Vagina (tissue), 2 donors: ENCODE results near the gene SPOCD1. TPM values are rescaled to one million over a fixed set of nuclear protein-coding genes. Genes with fewer than 3 reads are reported as not detected.

Source experiments
- DNase-seq, 2 donors: peaks; one replicate each; pipeline ENCODE4 v3.0.0-alpha.2; 2017; ENCODE audit errors: extremely low spot score in 2 of 2
- H3K27ac ChIP-seq: fragments of 200-600 bp; sonication (generic); one replicate; pipeline ENCODE4 v1.5.1; 2019
- H3K27me3 ChIP-seq: fragments of 200-600 bp; sonication (generic); one replicate; pipeline ENCODE4 v1.5.1; 2019
- H3K36me3 ChIP-seq, 2 donors: fragments of 200-600 bp; sonication (generic); one replicate each; pipeline ENCODE4 v1.5.1; 2017 to 2019
- H3K4me1 ChIP-seq: fragments of 200-600 bp; sonication (generic); one replicate; pipeline ENCODE4 v1.5.1; 2019
- H3K4me3 ChIP-seq, 2 donors: fragments of 200-600 bp; sonication (generic); 1 replicate in 1 of 2; 2 replicates in 1 of 2; pipeline ENCODE4 v1.5.1; 2016 to 2019
- H3K9me3 ChIP-seq: fragments of 200-600 bp; sonication (generic); one replicate; pipeline ENCODE4 v1.5.1; 2019
- CTCF ChIP-seq, 3 experiments: fragments of 450-650 bp in 2 of 3; fragments of 200-600 bp in 1 of 3; sonication (generic) in 1 of 3; IDR thresholded peaks; one replicate each; pipeline ENCODE4 v1.5.1; 2017 to 2019; ENCODE audit warnings: antibody characterized with exemption in 3 of 3, mild to moderate bottlenecking in 2 of 3, moderate library complexity in 2 of 3
- POLR2A ChIP-seq, 2 donors: fragments of 450-650 bp; IDR thresholded peaks; one replicate each; pipeline ENCODE4 v1.6.1; 2017; ENCODE audit warnings: antibody characterized with exemption in 2 of 2, mild to moderate bottlenecking in 2 of 2, moderate library complexity in 2 of 2
- POLR2AphosphoS5 ChIP-seq, 2 donors: sonication (generic); formaldehyde crosslinking; IDR thresholded peaks; one replicate each; pipeline ENCODE4 v1.9.0; 2017; ENCODE audit warnings: antibody characterized with exemption in 2 of 2, mild to moderate bottlenecking in 2 of 2, low read depth in 1 of 2; ENCODE audit not compliant: insufficient read depth in 1 of 2
- intact Hi-C: fragments of 100-400 bp; cut with DNase I; formaldehyde crosslinking; loops from one replicate; pipeline ENCODE4 v1.15.1; 2023
- total RNA-seq: library from RNA; depleted of rRNA; stranded (reverse); fragments of >200 nt; gene quantifications from one replicate; pipeline ENCODE4 v1.2.3, GENCODE V29; 2016

The SPOCD1 gene
- total RNA-seq, 1 donor from 2014 or later, result 4.2 TPM

GRCh38 chr1:31790641-31791091, 25.2 kb downstream of the SPOCD1 start:
- no peaks in the 10 kb centered on the region for H3K9me3 ChIP-seq
- H3K36me3 ChIP-seq, result no peaks in the 10 kb centered on the region
- H3K4me3 ChIP-seq, result no peak overlapping the region
- peaks cover 19% of the 10 kb centered on the region for H3K4me1 ChIP-seq
- H3K27me3 ChIP-seq, result no peaks in the 10 kb centered on the region
- no peak for TF ChIP-seq CTCF (IDR thresholded peaks at IDR 0.05)
- TF ChIP-seq POLR2AphosphoS5 (IDR thresholded peaks at IDR 0.05; ENCODE audit: insufficient read depth in 1 of 2, low read depth in 1 of 2), result no peak
- no peak for DNase-seq
- intact Hi-C loops, result no loop called here
- no peak overlapping the region for H3K27ac ChIP-seq

GRCh38 chr1:31790140-31790539, 25.7 kb downstream of the SPOCD1 start:
- no peak for TF ChIP-seq POLR2A (IDR thresholded peaks at IDR 0.05)
- TF ChIP-seq POLR2AphosphoS5 (IDR thresholded peaks at IDR 0.05; ENCODE audit: insufficient read depth in 1 of 2, low read depth in 1 of 2), result no peak
- no peak for TF ChIP-seq CTCF (IDR thresholded peaks at IDR 0.05)
- no peaks in the 10 kb centered on the region for H3K27me3 ChIP-seq
- H3K27ac ChIP-seq, result no peak overlapping the region
- DNase-seq, result no peak
- H3K9me3 ChIP-seq, result no peaks in the 10 kb centered on the region
- intact Hi-C loops, result no loop called here
- H3K4me1 ChIP-seq, result peaks cover 19% of the 10 kb centered on the region
- no peak overlapping the region for H3K4me3 ChIP-seq
- H3K36me3 ChIP-seq, result no peaks in the 10 kb centered on the region

DNA sequence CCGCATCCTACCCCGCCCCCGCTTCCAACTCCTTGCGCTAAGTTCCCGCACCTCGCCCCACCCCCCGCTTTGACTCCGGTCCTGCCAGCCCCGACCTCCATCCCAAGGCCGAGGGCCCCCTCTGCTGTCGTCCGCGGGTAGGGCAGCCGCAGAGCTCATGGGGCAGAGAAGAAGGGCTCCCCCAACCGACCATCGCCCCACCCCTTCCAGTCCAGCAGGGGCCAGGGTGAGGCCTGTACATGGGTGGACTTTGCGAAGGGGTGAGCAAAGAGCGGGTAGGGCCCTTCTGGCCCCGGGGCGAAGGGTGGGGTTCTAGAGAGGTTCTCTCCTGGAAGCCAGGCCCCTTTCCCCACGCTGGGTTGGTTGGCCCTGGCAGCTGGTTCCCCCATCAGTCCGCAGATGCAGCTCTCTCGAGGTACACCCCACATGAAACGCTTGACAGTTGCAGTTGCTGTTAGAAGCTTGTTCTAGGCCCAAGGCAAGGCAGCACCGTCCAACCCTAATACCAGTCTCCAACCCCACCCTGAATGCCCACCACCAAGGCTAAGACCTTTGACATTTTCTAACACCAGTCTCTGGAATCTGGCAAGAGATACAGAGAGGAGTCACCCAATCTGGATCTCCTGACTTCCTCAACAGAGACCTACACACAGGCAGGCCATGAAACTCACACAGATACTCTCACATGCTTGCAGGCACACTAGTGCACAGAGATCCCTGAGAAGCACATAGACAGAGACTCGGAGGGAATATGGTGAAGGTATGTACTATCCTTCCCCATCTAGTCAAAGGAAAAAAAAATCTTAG, 26.4 kb downstream of the SPOCD1 start:
- peak overlapping the region; percentile 64 to 74 for H3K4me3 ChIP-seq
- no peaks in the 10 kb centered on the region for H3K36me3 ChIP-seq
- no peaks in the 10 kb centered on the region for H3K27me3 ChIP-seq
- H3K4me1 ChIP-seq, result peaks cover 19% of the 10 kb centered on the region
- no peaks in the 10 kb centered on the region for H3K9me3 ChIP-seq
- DNase-seq, result no peak
- peak; percentile 24 to 43 for TF ChIP-seq POLR2AphosphoS5 (IDR thresholded peaks at IDR 0.05; ENCODE audit: insufficient read depth in 1 of 2, low read depth in 1 of 2)
- peak; percentile 73 to 93 (median 88) for TF ChIP-seq CTCF (IDR thresholded peaks at IDR 0.05)
- no peak for TF ChIP-seq POLR2A (IDR thresholded peaks at IDR 0.05)
- intact Hi-C loops, result loop anchor here (2.0 to 10.0 kb wide), 3 partner anchors 72 to 275 kb away; no protein-coding TSS in a partner anchor
- peak overlapping the region; percentile 91 for H3K27ac ChIP-seq

- TF ChIP-seq POLR2A (IDR thresholded peaks at IDR 0.05) (no peak), POLR2AphosphoS5 (IDR thresholded peaks at IDR 0.05; ENCODE audit: insufficient read depth in 1 of 2, low read depth in 1 of 2) (no peak), CTCF (IDR thresholded peaks at IDR 0.05) (no peak)
- Histone ChIP-seq H3K27me3 (no peaks in the 10 kb centered on the region), H3K4me3 (peak overlapping the region; percentile 64 to 74), H3K36me3 (no peaks in the 10 kb centered on the region), H3K4me1 (peaks cover 19% of the 10 kb centered on the region), H3K27ac (peak overlapping the region; percentile 91), H3K9me3 (no peaks in the 10 kb centered on the region)
- intact Hi-C loops, result loop anchor here (2.0 to 10.0 kb wide), 3 partner anchors 72 to 276 kb away; no protein-coding TSS in a partner anchor
- DNase-seq, result no peak
Observed at GRCh38 chr1:31788825-31789256, 27.0 kb downstream of the SPOCD1 start.
